OCI-LY1 (cell line): Measurements from ENCODE around the gene FAM120A.

Experiments
- H2AFZ ChIP-seq: fragments of 200-600 bp; sonication (generic), shearing (Covaris generic); 2 replicates; pipeline ENCODE4 v1.6.0; 2014; ENCODE audit warnings: antibody characterized with exemption, mild to moderate bottlenecking, low read length
- H3F3A ChIP-seq: fragments of 200-600 bp; sonication (generic), shearing (Covaris generic); 2 replicates; pipeline ENCODE4 v1.6.0; 2014; ENCODE audit warnings: mild to moderate bottlenecking, antibody characterized with exemption, low read length, moderate library complexity; ENCODE audit not compliant: insufficient read depth
- H3K27ac ChIP-seq: fragments of 200-600 bp; sonication (generic); 2 replicates; pipeline ENCODE4 v1.5.1; 2014; ENCODE audit warnings: low read length, mixed run types, mild to moderate bottlenecking, low read depth; ENCODE audit not compliant: poor library complexity, severe bottlenecking
- H3K27me3 ChIP-seq: fragments of 200-600 bp; sonication (generic); 2 replicates; pipeline ENCODE4 v1.6.0; 2014; ENCODE audit warnings: antibody characterized with exemption, mild to moderate bottlenecking, low read length, moderate library complexity; ENCODE audit not compliant: insufficient read depth
- H3K36me3 ChIP-seq: fragments of 200-600 bp; sonication (generic); 2 replicates; pipeline ENCODE4 v1.6.1; 2014; ENCODE audit warnings: mild to moderate bottlenecking, antibody characterized with exemption, low read length, moderate library complexity, mixed read lengths; ENCODE audit not compliant: insufficient read depth
- H3K4me1 ChIP-seq: fragments of 200-600 bp; sonication (generic); 2 replicates; pipeline ENCODE4 v1.5.1; 2014; ENCODE audit warnings: mild to moderate bottlenecking, low read length, moderate library complexity; ENCODE audit not compliant: insufficient read depth, severe bottlenecking
- H3K4me2 ChIP-seq: fragments of 200-600 bp; sonication (generic), shearing (Covaris generic); 2 replicates; pipeline ENCODE4 v1.6.1; 2014; ENCODE audit warnings: low read length
- H3K4me3 ChIP-seq: fragments of 200-600 bp; sonication (generic); 2 replicates; pipeline ENCODE4 v1.5.1; 2014; ENCODE audit warnings: low read length, low read depth, mild to moderate bottlenecking, mixed read lengths; ENCODE audit not compliant: poor library complexity, severe bottlenecking
- H3K79me2 ChIP-seq: fragments of 200-600 bp; shearing (Covaris generic); 2 replicates; pipeline ENCODE4 v1.6.1; 2016; ENCODE audit warnings: mixed run types, low read length, mixed read lengths; ENCODE audit not compliant: insufficient read depth
- H3K9ac ChIP-seq: fragments of 200-600 bp; sonication (generic), shearing (Covaris generic); 2 replicates; pipeline ENCODE4 v1.6.1; 2014; ENCODE audit warnings: mild to moderate bottlenecking, low read length, mixed read lengths
- H3K9me2 ChIP-seq: fragments of 200-600 bp; sonication (generic), shearing (Covaris generic); 2 replicates; pipeline ENCODE4 v1.6.1; 2014; ENCODE audit warnings: low read depth, mild to moderate bottlenecking, low read length, mixed read lengths
- H3K9me3 ChIP-seq: fragments of 200-600 bp; shearing (Covaris generic); 2 replicates; pipeline ENCODE4 v1.6.1; 2014; ENCODE audit warnings: low read length, mixed read lengths
- H4K20me1 ChIP-seq: fragments of 200-600 bp; sonication (generic), shearing (Covaris generic); 2 replicates; pipeline ENCODE4 v1.6.0; 2016; ENCODE audit warnings: mild to moderate bottlenecking, low read length; ENCODE audit not compliant: insufficient read depth
- CTCF ChIP-seq: fragments of 200-600 bp; sonication (generic), shearing (Covaris generic); IDR thresholded peaks from 2 replicates; pipeline ENCODE4 v1.5.1; 2017; ENCODE audit warnings: mild to moderate bottlenecking, antibody characterized with exemption, low read length, moderate library complexity, mixed read lengths
- EZH2 ChIP-seq: fragments of 200-600 bp; sonication (generic), shearing (Covaris generic); IDR thresholded peaks from 2 replicates; pipeline ENCODE4 v1.8.0; 2017; ENCODE audit warnings: borderline replicate concordance, mixed run types, mild to moderate bottlenecking, antibody characterized with exemption, low read length, moderate library complexity, mixed read lengths

The FAM120A gene

GRCh38 chr9:93573516-93573828 lies 122.0 kb downstream of the FAM120A start:
- Histone ChIP-seq H3K9me3 (0 out of 2 replicates have a peak, but pooled peaks cover 4% of the 10 kb centered on the region), H3K79me2 (no peaks in the 10 kb centered on the region), H3K9ac (no peak overlapping the region), H3K27ac (no peak overlapping the region), H3F3A (no peaks in the 10 kb centered on the region), H3K27me3 (peaks cover 2% of the 10 kb centered on the region; the same call in 1 of the 2 replicates), H3K4me1 (peaks cover 21% of the 10 kb centered on the region), H2AFZ (no peak overlapping the region), H4K20me1 (no peaks in the 10 kb centered on the region), H3K36me3 (peaks cover 7% of the 10 kb centered on the region; the same call in 1 of the 2 replicates), H3K9me2 (no peaks in the 10 kb centered on the region), H3K4me3 (no peak overlapping the region), H3K4me2 (no peak overlapping the region)
- no peak for TF ChIP-seq CTCF
- no peak for TF ChIP-seq EZH2

GRCh38 chr9:93574091-93574899 lies 122.8 kb downstream of the FAM120A start:
- 0 out of 2 replicates have a peak, but pooled peaks cover 4% of the 10 kb centered on the region for H3K9me3 ChIP-seq
- no peaks in the 10 kb centered on the region for H3K9me2 ChIP-seq
- H3K79me2 ChIP-seq = no peaks in the 10 kb centered on the region
- no peak overlapping the region for H3K4me3 ChIP-seq
- H4K20me1 ChIP-seq = no peaks in the 10 kb centered on the region
- H3K36me3 ChIP-seq = peaks cover 7% of the 10 kb centered on the region; the same call in 1 of the 2 replicates
- peaks cover 21% of the 10 kb centered on the region for H3K4me1 ChIP-seq
- H3K4me2 ChIP-seq = no peak overlapping the region
- H3K9ac ChIP-seq = no peak overlapping the region
- H3K27me3 ChIP-seq = peaks cover 4% of the 10 kb centered on the region; the same call in 1 of the 2 replicates
- H3F3A ChIP-seq = no peaks in the 10 kb centered on the region
- no peak for TF ChIP-seq CTCF
- TF ChIP-seq EZH2 = no peak
- no peak overlapping the region for H2AFZ ChIP-seq
- H3K27ac ChIP-seq = no peak overlapping the region

- H3K9me3 ChIP-seq = 0 out of 2 replicates have a peak, but pooled peaks cover 4% of the 10 kb centered on the region
- H3K27ac ChIP-seq = no peak overlapping the region
- H2AFZ ChIP-seq = no peak overlapping the region
- TF ChIP-seq CTCF (no peak), EZH2 (no peak)
- H4K20me1 ChIP-seq = no peaks in the 10 kb centered on the region
- peak overlapping the region; percentile 96 for H3K9ac ChIP-seq
- H3F3A ChIP-seq = no peaks in the 10 kb centered on the region
- H3K79me2 ChIP-seq = no peaks in the 10 kb centered on the region
- H3K4me3 ChIP-seq = peak overlapping the region; percentile 91
- peaks cover 4% of the 10 kb centered on the region; the same call in 1 of the 2 replicates for H3K27me3 ChIP-seq
- H3K9me2 ChIP-seq = no peaks in the 10 kb centered on the region
- peaks cover 21% of the 10 kb centered on the region for H3K4me1 ChIP-seq
- H3K36me3 ChIP-seq = peaks cover 7% of the 10 kb centered on the region; the same call in 1 of the 2 replicates
- peak overlapping the region; percentile 86 for H3K4me2 ChIP-seq
These were observed 123.7 kb downstream of the FAM120A start for GRCh38 chr9:93574900-93575795.
